PC-9 (cell line): ENCODE results near the gene KRT78. TPM values are rescaled to one million over a fixed set of nuclear protein-coding genes. Genes with fewer than 3 reads are reported as not detected.

ENCODE experiments used
- BruUV-seq: library from RNA; stranded (reverse); fragments of 400-500 nt; replicated peaks from 2 replicates; lab custom pipeline; 2021; lab: Mats Ljungman, UMichigan
- CTCF ChIA-PET: fragments of 300-600 bp; sonication (Branson Sonifier 250); formaldehyde crosslinking; loops from one replicate; lab custom pipeline; 2022; ENCODE audit warnings: antibody characterized with exemption; lab: Charles Lee
- POLR2A ChIA-PET: fragments of 300-600 bp; sonication (Branson Sonifier 250); formaldehyde crosslinking; loops from one replicate; lab custom pipeline; 2022; ENCODE audit warnings: antibody characterized with exemption; ENCODE audit not compliant: unreplicated experiment; lab: Charles Lee
- DNase-seq, 2 experiments: peaks; one replicate each; pipeline versions ENCODE4 v3.0.0 to v3.0.0-alpha.2; 2015 to 2022; ENCODE audit warnings: mixed read lengths in 1 of 2
- H2AFZ ChIP-seq: fragments of 200-600 bp; sonication (generic); 2 replicates; pipeline ENCODE4 v1.8.1; 2017; ENCODE audit warnings: antibody characterized with exemption
- H3F3A ChIP-seq: fragments of 200-600 bp; sonication (generic); 2 replicates; pipeline ENCODE4 v1.8.1; 2017; ENCODE audit warnings: antibody characterized with exemption, mild to moderate bottlenecking, low read depth; ENCODE audit not compliant: insufficient read depth
- H3K27ac ChIP-seq: fragments of 200-600 bp; sonication (generic); 2 replicates; pipeline ENCODE4 v1.6.1; 2016; ENCODE audit warnings: mixed run types
- H3K27me3 ChIP-seq: fragments of 200-600 bp; sonication (generic); 2 replicates; pipeline ENCODE4 v1.6.1; 2016; ENCODE audit warnings: low read depth, mixed run types; ENCODE audit not compliant: insufficient read depth
- H3K36me3 ChIP-seq: fragments of 200-600 bp; sonication (generic); 2 replicates; pipeline ENCODE4 v1.6.1; 2016; ENCODE audit warnings: low read depth, mixed run types
- H3K4me1 ChIP-seq: fragments of 200-600 bp; sonication (generic); replicated peaks from 2 replicates; pipeline ENCODE4 v1.6.1; 2016; ENCODE audit warnings: mixed run types; ENCODE audit not compliant: insufficient read depth
- H3K4me2 ChIP-seq: fragments of 200-600 bp; sonication (generic); 2 replicates; pipeline ENCODE4 v1.6.1; 2017; ENCODE audit warnings: mixed run types
- H3K4me3 ChIP-seq: fragments of 200-600 bp; sonication (generic); 2 replicates; pipeline ENCODE4 v1.6.1; 2016; ENCODE audit warnings: mixed run types
- H3K79me2 ChIP-seq: fragments of 200-600 bp; sonication (generic); 2 replicates; pipeline ENCODE4 v1.6.1; 2017; ENCODE audit warnings: low read depth, mixed run types
- H3K9me2 ChIP-seq: fragments of 200-600 bp; sonication (generic); 2 replicates; pipeline ENCODE4 v1.8.1; 2017; ENCODE audit warnings: mild to moderate bottlenecking; ENCODE audit not compliant: insufficient read depth
- H3K9me3 ChIP-seq: fragments of 200-600 bp; sonication (generic); 2 replicates; pipeline ENCODE4 v1.8.1; 2016; ENCODE audit warnings: low read depth; ENCODE audit not compliant: insufficient read depth
- H4K20me1 ChIP-seq: fragments of 200-600 bp; sonication (generic); 2 replicates; pipeline ENCODE4 v1.8.1; 2017; ENCODE audit not compliant: insufficient read depth
- EZH2 ChIP-seq: fragments of 200-600 bp; sonication (generic); IDR thresholded peaks from 2 replicates; pipeline ENCODE4 v1.8.0; 2017; ENCODE audit warnings: antibody characterized with exemption, low read depth
- intact Hi-C: fragments of 100-400 bp; cut with micrococcal nuclease; formaldehyde crosslinking; loops from one replicate; pipeline ENCODE4 v1.10.0; 2022; ENCODE audit not compliant: unreplicated experiment
- total RNA-seq: library from RNA; stranded (reverse); gene quantifications from 2 replicates; pipeline ENCODE4 v1.2.3, GENCODE V29; 2021
- TF ChIP-seq, protein P1 (sequence below): fragments of 200-600 bp; sonication (generic); conservative IDR thresholded peaks from 2 replicates; pipeline ENCODE4 v1.6.1; 2017; ENCODE audit warnings: mixed run types, antibody characterized with exemption, mild to moderate bottlenecking, moderate library complexity

Gene KRT78
- total RNA-seq, 1 experiment from 2014 or later, result 1.5 TPM

DNA sequence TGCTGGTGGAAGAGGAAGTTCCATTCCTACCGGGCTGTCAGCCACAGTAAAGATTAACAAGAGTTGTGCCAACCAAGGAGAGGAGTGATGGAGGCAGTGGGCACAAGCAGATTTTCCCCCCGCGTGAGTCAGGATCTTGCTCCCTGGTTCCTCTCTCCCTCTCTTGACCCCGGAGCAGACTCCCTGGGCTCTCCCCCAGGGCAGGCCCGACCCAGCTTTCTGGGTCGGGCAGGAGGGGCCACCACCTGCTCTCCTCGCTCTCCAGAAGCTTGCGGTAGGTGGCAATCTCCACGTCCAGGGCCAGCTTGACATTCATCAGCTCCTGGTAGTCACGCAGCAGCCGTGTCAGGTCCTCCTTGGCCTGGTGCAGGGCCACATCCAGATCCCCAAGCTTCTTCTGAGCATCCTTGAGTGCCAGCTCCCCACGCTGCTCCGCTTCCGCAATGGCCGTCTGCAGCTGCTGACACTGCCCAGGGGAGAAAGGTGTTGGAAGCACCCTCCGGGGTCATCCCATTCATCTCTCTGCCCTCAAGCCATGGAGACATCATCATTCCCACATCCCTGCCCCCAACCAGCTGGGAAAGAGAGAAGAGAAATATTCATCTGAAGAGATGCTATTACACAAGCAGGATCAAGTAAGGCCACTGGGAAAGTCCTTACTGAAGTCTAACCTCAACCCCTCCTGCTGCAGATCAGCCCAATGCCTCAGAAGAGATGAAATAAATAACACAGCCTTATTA, 25.9 kb downstream of the KRT78 start:
- POLR2A ChIA-PET, result no interaction called here
- TF ChIP-seq, protein P1, sequence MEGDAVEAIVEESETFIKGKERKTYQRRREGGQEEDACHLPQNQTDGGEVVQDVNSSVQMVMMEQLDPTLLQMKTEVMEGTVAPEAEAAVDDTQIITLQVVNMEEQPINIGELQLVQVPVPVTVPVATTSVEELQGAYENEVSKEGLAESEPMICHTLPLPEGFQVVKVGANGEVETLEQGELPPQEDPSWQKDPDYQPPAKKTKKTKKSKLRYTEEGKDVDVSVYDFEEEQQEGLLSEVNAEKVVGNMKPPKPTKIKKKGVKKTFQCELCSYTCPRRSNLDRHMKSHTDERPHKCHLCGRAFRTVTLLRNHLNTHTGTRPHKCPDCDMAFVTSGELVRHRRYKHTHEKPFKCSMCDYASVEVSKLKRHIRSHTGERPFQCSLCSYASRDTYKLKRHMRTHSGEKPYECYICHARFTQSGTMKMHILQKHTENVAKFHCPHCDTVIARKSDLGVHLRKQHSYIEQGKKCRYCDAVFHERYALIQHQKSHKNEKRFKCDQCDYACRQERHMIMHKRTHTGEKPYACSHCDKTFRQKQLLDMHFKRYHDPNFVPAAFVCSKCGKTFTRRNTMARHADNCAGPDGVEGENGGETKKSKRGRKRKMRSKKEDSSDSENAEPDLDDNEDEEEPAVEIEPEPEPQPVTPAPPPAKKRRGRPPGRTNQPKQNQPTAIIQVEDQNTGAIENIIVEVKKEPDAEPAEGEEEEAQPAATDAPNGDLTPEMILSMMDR, result no peak
- peaks cover 4% of the 10 kb centered on the region; the same call in 1 of the 2 replicates for H3F3A ChIP-seq
- H3K9me2 ChIP-seq, result no peaks in the 10 kb centered on the region
- no peak for DNase-seq
- no peak overlapping the region for H2AFZ ChIP-seq
- no peaks in the 10 kb centered on the region for H3K36me3 ChIP-seq
- no peaks in the 10 kb centered on the region for H3K79me2 ChIP-seq
- 0 out of 2 replicates have a peak overlapping the region, but pooled peaks have one; percentile 0 for H3K4me2 ChIP-seq
- intact Hi-C loops, result no loop called here
- H4K20me1 ChIP-seq, result no peaks in the 10 kb centered on the region
- BruUV-seq, result no TSS peak
- H3K27ac ChIP-seq, result no peak overlapping the region
- no peaks in the 10 kb centered on the region; the same call in 1 of the 2 replicates for H3K27me3 ChIP-seq
- H3K9me3 ChIP-seq, result no peaks in the 10 kb centered on the region
- no peak overlapping the region for H3K4me3 ChIP-seq
- peaks cover 10% of the 10 kb centered on the region for H3K4me1 ChIP-seq
- CTCF ChIA-PET, result no interaction called here

DNA sequence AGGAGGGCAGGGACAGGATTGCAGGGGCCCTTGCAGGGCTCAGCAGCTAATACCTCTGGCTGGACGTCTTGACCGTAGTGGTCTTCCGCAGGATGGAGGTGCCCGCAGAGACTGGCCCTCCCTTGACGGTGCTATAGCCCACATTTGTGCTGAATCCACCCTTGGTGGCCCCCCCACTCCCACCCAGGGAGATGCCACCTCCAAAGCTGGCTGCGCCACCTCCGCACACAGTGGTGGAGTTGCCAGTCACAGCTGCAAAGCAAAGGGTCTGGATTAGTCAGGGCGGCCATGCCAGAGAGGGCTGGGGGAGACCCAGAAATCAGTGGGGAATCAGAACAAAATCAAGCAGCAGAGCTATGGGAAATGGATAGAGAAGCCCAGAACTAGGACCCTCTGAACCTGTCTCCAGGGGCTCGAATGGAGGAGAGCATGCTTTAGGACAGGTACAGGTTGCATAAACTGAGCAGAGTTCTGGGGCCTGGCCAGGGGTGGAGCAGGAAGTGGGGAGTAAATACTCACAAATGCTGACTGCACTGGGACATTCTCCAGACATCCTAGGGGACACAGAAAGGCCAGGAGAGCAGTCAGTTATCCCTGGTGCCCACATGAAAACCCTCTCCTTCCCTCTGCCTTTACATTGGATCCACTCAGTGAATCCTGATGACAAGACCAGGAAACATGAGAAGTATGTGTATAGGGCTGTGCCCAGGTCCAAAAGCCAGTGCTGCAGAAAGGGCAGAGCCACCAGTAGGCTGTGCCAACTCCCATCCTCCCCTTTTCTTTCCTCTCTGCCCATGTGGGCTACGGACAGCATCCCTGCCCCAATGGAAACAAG, 26.8 kb downstream of the KRT78 start:
- H3K27ac ChIP-seq, result no peak overlapping the region
- no peaks in the 10 kb centered on the region for H3K9me3 ChIP-seq
- no peaks in the 10 kb centered on the region for H3K9me2 ChIP-seq
- no TSS peak for BruUV-seq
- intact Hi-C loops, result no loop called here
- H3K4me3 ChIP-seq, result no peak overlapping the region
- H3K79me2 ChIP-seq, result no peaks in the 10 kb centered on the region
- H3K4me2 ChIP-seq, result 0 out of 2 replicates have a peak overlapping the region, but pooled peaks have one; percentile 0
- no peaks in the 10 kb centered on the region; the same call in 1 of the 2 replicates for H3K27me3 ChIP-seq
- TF ChIP-seq, protein P1, result no peak
- no peak for TF ChIP-seq EZH2
- H3F3A ChIP-seq, result peaks cover 4% of the 10 kb centered on the region; the same call in 1 of the 2 replicates
- H4K20me1 ChIP-seq, result no peaks in the 10 kb centered on the region
- no peak overlapping the region for H2AFZ ChIP-seq
- ChIA-PET POLR2A (no interaction called here), CTCF (no interaction called here)
- peak in 1 of 2 experiments; percentile 26 for DNase-seq
- H3K4me1 ChIP-seq, result peaks cover 10% of the 10 kb centered on the region
- no peaks in the 10 kb centered on the region for H3K36me3 ChIP-seq

DNA sequence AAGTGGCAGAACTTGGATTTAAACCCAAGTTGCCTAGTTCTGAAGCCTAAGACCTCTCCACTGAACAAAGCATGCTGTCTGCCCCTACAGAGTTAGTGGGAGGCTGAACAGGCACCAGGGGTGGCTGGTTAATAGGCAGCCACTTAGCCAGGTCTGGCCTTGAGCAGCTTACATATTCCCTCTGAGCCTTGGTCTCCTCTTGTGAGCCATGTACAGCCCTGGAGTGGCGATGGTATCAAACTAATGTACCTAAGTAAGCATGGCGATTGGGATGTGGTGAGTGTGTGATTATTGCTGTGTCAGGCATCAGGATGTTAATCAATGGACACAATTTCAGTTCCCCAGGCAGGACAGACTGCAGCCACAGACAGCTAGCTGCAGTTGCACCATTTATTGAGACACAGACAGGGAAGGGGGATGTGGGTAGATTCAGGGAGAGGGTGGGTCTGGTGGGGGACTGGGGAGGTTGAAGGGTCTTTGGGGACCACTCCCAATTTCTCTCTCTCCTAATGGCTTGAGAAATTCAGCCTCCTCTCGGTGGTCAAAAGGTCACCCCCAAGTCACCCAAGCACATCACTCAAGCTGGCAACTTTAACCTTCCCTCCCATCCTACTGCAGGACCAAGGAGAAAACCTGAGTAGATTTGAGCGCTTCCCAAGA, 27.6 kb downstream of the KRT78 start:
- TF ChIP-seq, protein P1, result no peak
- no peak for TF ChIP-seq EZH2
- no peak overlapping the region for H3K27ac ChIP-seq
- no peak overlapping the region for H3K4me3 ChIP-seq
- peaks cover 10% of the 10 kb centered on the region for H3K4me1 ChIP-seq
- intact Hi-C loops, result no loop called here
- ChIA-PET POLR2A (no interaction called here), CTCF (interaction anchor here (0.6 kb wide), 1 partner anchor 51 kb away, joined by 4 read pairs; no protein-coding TSS in a partner anchor)
- H3K9me2 ChIP-seq, result no peaks in the 10 kb centered on the region
- H4K20me1 ChIP-seq, result no peaks in the 10 kb centered on the region
- no TSS peak for BruUV-seq
- H3K79me2 ChIP-seq, result no peaks in the 10 kb centered on the region
- no peak overlapping the region for H2AFZ ChIP-seq
- no peaks in the 10 kb centered on the region for H3K9me3 ChIP-seq
- H3K36me3 ChIP-seq, result no peaks in the 10 kb centered on the region
- H3F3A ChIP-seq, result peaks cover 4% of the 10 kb centered on the region; the same call in 1 of the 2 replicates
- no peaks in the 10 kb centered on the region; the same call in 1 of the 2 replicates for H3K27me3 ChIP-seq
- H3K4me2 ChIP-seq, result no peak overlapping the region
- no peak for DNase-seq
